ENCODE data around the gene HBA2. TPM values are rescaled to one million over a fixed set of nuclear protein-coding genes. Genes with fewer than 3 reads are reported as not detected.

HBA2 gene
- total RNA-seq, 6 experiments from 2014 or later = 17.8 to 522 (median 55.9) TPM

- TF ChIP-seq CTCF (IDR thresholded peaks at IDR 0.05) = no peak
- no peak for TF ChIP-seq POLR2A (IDR thresholded peaks at IDR 0.05)
- Histone ChIP-seq H3K4me3 (no peak overlapping the region), H3K9me3 (no peaks in the 10 kb centered on the region), H3K36me3 (no peaks in the 10 kb centered on the region), H3K27ac (no peak overlapping the region), H3K27me3 (no peaks in the 10 kb centered on the region), H3K4me1 (no peaks in the 10 kb centered on the region)
- DNase-seq (no peak), ATAC-seq (no peak)
- intact Hi-C loops (cut with DNase I) = no loop called here
- 80% methylated on average over 1 of the region's 12 CpGs for WGBS (ENCODE audit: insufficient coverage, low coverage, low lambda C conversion rate, missing lambda C conversion rate)
Observed at GRCh38 chr16:142405-142967, 30.2 kb upstream of the HBA2 start.

DNA sequence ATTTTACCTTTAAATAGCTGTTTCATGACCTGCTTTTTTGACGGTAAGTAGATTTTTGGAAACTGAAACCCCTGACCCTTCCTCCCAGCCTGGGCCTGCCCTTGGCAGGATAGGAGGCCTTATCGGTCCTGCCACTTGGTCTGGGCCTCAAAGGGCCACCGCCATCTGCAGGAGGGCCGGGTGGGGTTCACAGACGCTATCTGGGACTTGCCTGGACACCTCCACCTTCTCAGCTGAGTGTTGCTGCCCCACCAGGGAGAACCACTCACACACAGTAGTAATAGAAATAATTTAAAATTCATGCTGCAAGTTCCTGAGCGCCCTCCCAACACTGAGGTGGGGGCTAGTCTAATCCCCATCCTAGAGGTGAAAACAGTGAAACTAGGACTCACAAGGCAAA, 29.6 kb upstream of the HBA2 start:
- no peak overlapping the region for H3K4me3 ChIP-seq
- TF ChIP-seq POLR2A (IDR thresholded peaks at IDR 0.05) = no peak
- no peak for TF ChIP-seq CTCF (IDR thresholded peaks at IDR 0.05)
- intact Hi-C loops (cut with DNase I) = no loop called here
- H3K27me3 ChIP-seq = no peaks in the 10 kb centered on the region
- no peak for DNase-seq
- 77% methylated on average over 4 of the region's 6 CpGs for whole genome bisulfite sequencing (ENCODE audit: insufficient coverage, low coverage, low lambda C conversion rate, missing lambda C conversion rate)
- ATAC-seq = no peak
- H3K27ac ChIP-seq = no peak overlapping the region
- H3K9me3 ChIP-seq = no peaks in the 10 kb centered on the region
- H3K4me1 ChIP-seq = no peaks in the 10 kb centered on the region
- no peaks in the 10 kb centered on the region for H3K36me3 ChIP-seq

- intact Hi-C loops (cut with DNase I) = no loop called here
- no peak for ATAC-seq
- H3K36me3 ChIP-seq = no peaks in the 10 kb centered on the region
- 83% methylated on average over 1 of the region's 6 CpGs for WGBS (ENCODE audit: insufficient coverage, low coverage, low lambda C conversion rate, missing lambda C conversion rate)
- peak in 1 of 3 donors; percentile 34 for DNase-seq
- no peak for TF ChIP-seq POLR2A (IDR thresholded peaks at IDR 0.05)
- TF ChIP-seq CTCF (IDR thresholded peaks at IDR 0.05) = no peak
- H3K27me3 ChIP-seq = no peaks in the 10 kb centered on the region
- no peak overlapping the region for H3K4me3 ChIP-seq
- no peaks in the 10 kb centered on the region for H3K4me1 ChIP-seq
- no peaks in the 10 kb centered on the region for H3K9me3 ChIP-seq
- no peak overlapping the region for H3K27ac ChIP-seq
Observed at GRCh38 chr16:143456-143855, 29.2 kb upstream of the HBA2 start.

- no peaks in the 10 kb centered on the region for H3K9me3 ChIP-seq
- H3K27ac ChIP-seq = no peak overlapping the region
- H3K4me3 ChIP-seq = no peak overlapping the region
- TF ChIP-seq POLR2A (IDR thresholded peaks at IDR 0.05) = no peak
- TF ChIP-seq CTCF (IDR thresholded peaks at IDR 0.05) = no peak
- H3K36me3 ChIP-seq = no peaks in the 10 kb centered on the region
- intact Hi-C loops (cut with DNase I) = no loop called here
- DNase-seq = peak in 1 of 3 donors; percentile 11
- ATAC-seq = no peak
- WGBS (ENCODE audit: insufficient coverage, low coverage, low lambda C conversion rate, missing lambda C conversion rate) = 68% methylated on average over 14 of the region's 14 CpGs
- no peaks in the 10 kb centered on the region for H3K27me3 ChIP-seq
- H3K4me1 ChIP-seq = no peaks in the 10 kb centered on the region
Observed at GRCh38 chr16:144797-145252, 27.9 kb upstream of the HBA2 start.

DNA sequence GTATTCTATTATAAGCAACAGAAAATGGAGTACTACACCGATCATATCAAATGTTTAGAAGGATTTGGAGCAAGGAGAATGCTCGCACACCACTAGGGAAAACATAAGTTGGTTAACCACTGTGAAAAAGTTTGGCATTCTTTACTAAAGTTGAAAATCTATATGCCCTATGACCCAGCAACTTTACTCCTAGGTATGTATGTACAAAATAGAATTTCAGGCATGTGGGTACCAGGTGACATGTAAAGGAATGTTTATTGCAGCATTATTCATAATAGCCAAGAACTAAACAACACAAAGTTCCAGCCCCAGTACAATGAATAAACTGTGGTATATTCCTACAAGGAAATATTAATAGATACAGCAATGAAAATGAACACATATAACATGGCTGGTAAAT, 26.0 kb upstream of the HBA2 start:
- Histone ChIP-seq H3K27me3 (no peaks in the 10 kb centered on the region), H3K4me3 (no peak overlapping the region)
- ATAC-seq = no peak

More for the DNA sequence above, 26.0 kb upstream of the HBA2 start:
- no peak for TF ChIP-seq POLR2A (IDR thresholded peaks at IDR 0.05)
- TF ChIP-seq CTCF (IDR thresholded peaks at IDR 0.05) = no peak
- no peaks in the 10 kb centered on the region for H3K9me3 ChIP-seq
- 73% methylated on average over 2 of the region's 2 CpGs for WGBS (ENCODE audit: insufficient coverage, low coverage, low lambda C conversion rate, missing lambda C conversion rate)
- no peaks in the 10 kb centered on the region for H3K4me1 ChIP-seq
- no peak overlapping the region for H3K27ac ChIP-seq
- DNase-seq = no peak
- intact Hi-C loops (cut with DNase I) = no loop called here
- no peaks in the 10 kb centered on the region for H3K36me3 ChIP-seq
